Hematopoietic multipotent progenitor cell treated with erythropoietin and hydrocortisone succinate and interleukin-3 and kit ligand, for 17 days (in vitro differentiated cells): ENCODE results near the gene JARID2.

ENCODE experiments used
- DNase-seq: peaks from one replicate; pipeline ENCODE4 v3.0.0-alpha.2; 2015; ENCODE audit warnings: low spot score

Gene JARID2

DNA sequence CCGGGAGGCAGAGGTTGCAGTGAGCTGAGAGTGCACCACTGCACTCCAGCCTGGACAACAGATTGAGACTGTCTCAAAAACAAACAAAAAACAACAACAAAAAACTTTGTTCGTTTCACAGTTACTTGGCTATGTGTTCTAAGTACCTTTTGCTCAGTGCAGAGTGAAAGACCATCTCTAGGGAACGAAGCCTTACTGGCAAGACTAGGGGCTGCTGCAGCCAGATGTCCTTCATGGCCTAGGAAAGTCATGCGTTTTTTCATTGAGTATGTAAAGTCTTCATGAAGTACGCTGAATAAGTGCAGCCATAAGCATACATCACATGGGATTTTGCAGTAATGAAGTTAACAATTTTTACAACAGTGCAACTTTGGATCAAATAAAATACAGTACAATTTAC, 111.1 kb downstream of the JARID2 start:
- DNase-seq: no peak

DNA sequence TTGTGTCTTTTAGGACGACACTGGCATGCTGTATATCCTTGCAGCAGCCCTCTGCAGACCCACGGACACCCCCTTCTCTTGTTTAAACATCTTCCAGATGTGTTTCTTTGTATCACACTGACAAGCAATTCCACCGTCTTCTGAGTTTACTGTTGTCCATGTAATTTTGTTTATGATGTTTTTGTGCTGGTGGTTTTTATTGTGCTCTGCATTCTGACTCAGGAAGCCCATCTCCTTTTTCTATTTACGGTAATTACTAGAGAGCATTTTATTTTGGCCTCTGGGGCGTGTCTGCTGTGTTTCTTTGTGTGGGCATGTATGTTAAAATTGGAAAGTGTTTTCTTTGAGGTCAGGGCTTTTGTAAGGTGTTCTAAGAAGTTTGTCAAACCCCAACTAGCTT, 111.9 kb downstream of the JARID2 start:
- no peak for DNase-seq

DNA sequence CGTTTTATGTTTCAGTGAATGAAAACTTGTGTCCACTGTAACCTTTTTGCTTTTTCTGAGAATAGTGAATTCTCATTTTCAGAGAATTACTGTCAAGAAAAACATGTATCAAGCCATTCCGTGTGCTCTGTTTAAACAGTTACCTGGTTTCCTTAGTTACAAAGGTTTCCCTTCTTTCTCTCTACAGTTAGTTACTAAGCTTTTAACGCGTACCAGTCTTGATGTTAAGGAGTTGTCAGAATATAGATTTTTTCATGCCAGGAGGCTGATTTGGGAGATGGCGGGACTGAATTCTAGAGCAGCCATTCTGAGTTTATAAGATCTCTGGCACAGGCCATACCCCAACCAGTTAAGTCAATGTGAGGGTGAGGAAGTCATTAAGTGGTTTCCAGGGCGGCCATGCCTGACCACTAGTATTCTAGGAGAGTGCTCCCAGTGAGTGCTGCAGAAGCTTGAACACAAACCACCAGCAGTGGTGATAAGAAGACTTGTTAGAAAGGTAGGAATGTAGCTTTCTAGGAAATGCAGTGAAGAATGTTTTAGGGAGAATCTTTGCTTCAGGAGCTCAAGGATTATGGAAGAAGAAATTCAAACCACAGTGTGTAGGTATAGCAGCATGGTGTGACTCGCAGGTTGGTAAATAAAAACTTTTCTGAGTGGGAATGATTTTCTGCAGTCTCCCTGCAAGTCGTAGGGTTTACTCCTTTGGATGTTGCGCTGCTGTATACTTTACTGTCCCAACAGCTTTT, 112.9 kb downstream of the JARID2 start:
- no peak for DNase-seq

DNA sequence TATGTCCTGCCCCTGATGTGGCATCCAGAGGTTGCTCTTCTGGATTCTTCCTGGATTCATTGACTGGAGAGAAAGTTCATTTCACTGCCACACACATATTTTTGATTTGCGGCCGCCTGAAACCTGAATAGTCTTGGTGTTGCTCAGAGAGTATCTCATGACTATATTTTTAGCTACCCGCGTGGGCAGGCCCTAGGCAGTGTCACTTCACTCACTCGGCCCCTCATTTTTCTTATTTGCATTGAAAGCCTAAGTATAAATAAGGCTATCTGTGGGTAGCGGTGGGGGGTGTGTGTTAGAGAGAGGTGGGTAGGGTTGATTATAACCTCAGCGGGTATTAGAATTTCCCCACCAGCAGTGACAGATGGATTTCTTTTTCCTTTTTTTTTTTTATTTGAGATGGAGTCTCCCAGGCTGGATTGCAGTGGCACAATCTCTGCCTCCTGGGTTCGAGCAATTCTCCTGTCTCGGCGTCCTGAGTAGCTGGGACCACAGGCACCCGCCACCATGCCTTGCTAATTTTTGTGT, 113.5 kb downstream of the JARID2 start:
- DNase-seq: no peak

- no peak for DNase-seq
These were observed 114.4 kb downstream of the JARID2 start for GRCh38 chr6:15360300-15360699.

GRCh38 chr6:15361197-15361596, 115.3 kb downstream of the JARID2 start:
- DNase-seq: no peak

GRCh38 chr6:15362274-15363160, 116.6 kb downstream of the JARID2 start:
- DNase-seq: no peak

DNA sequence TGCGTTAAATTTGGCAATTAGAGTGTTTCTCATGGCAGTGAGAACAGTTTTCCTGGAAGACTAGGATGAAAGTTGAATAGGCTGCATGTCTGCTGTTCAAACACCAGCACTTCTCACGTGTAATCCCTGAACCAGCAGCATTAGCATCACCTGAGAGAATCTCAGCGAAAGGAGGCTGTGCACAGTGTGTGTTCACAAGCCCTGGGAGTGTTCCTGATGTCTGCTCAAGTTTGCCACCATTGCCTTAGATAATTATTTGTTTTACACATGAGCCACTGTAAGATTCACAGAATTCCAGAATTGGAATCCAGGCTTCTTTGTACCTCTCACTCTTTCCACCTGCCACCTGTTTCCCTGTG, 117.3 kb downstream of the JARID2 start:
- DNase-seq: no peak

GRCh38 chr6:15363523-15364400, 117.9 kb downstream of the JARID2 start:
- DNase-seq: no peak

DNA sequence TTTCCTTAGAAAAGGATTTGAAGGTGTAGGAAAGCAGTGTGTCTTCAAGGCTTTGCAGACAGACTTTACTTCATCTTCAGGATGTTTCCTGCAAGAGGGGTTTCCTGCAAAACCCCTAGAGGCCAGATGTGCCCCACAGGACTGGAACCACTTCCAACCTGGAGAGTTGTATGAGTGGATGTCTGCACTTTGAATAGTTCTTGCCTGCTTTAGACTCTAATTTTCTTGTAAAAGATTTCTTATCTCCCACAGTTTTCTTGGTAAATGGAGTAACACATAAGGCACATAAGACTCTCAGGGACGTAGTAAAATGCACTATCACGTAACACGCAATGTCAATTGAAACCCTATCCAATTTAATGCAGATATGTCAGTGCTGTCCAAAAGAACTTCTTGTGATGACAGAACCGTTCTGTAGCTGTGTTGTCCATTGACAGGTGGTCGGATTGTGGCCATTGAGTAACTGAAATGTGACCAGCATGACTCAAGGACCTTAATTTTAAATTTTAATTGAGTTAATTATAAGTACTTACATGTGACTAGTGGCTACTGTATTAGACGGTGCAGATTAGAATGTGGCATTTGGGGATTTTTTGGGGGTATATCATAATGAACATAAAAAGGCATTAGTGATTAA, 118.7 kb downstream of the JARID2 start:
- no peak for DNase-seq

GRCh38 chr6:15365273-15365687, 119.4 kb downstream of the JARID2 start:
- DNase-seq: peak; percentile 81

GRCh38 chr6:15366003-15366535, 120.2 kb downstream of the JARID2 start:
- no peak for DNase-seq

DNA sequence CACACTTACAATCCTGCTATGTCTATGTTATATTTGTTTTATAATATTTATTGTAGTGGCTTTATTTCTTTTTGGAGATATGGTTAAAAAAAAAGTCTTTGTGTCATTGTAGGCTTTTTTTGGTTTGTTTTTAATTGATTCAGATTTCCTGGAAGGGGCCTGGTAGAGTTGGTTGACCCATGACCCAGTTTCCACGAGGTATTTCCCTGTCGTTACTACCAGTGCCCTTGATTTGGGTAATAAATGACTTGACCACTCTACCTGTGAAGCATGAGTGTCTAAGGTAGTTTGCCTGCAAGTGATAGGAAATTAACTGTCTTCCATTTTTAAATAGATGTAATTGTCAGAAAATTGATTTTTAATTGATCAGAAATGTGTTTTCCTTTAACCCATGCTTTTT, 121.0 kb downstream of the JARID2 start:
- no peak for DNase-seq

- DNase-seq: no peak
These were observed 122.3 kb downstream of the JARID2 start for GRCh38 chr6:15368186-15368585.

DNA sequence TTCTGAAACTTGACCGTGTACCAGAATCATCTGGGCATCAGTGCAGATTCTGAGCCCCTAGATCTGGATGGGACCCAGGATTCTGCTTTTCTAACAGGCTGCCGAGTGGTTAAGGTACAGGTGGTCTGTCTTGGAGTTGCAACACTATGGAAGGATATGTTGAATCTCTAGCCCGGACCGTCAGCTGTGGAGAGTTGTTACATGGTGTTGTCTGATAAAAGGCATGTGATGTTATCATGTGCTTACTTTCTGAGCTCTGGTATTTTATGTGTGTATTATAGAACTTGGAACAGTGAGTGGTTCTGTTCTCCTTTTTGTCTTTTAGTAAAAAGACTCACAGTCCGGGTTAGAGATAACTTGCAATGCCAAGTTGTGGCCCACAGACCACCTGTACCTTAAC, 123.0 kb downstream of the JARID2 start:
- no peak for DNase-seq

DNA sequence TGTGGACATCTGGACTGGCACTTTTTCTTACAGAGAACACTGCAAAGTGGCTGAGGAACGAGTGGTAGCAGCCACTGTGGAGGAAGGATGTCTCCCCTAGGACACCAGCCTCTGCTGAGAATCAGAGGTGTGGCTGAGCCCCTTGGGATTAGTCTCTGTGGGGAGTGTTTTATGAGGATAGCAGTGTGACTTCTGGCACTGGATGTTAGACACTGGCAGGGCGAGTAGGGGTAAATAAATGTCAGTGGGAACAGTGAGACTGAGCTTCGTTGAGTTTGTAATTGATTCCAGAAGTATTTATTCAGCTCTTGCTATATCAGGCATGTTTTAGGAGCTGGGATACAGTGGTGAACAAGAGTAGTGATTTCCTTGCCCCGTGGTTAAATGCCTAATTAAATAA, 124.0 kb downstream of the JARID2 start:
- DNase-seq: no peak

- DNase-seq: no peak
These were observed 125.1 kb downstream of the JARID2 start for GRCh38 chr6:15370733-15371671.

GRCh38 chr6:15372932-15373331, 127.1 kb downstream of the JARID2 start:
- DNase-seq: no peak

- DNase-seq: no peak
These were observed 128.2 kb downstream of the JARID2 start for GRCh38 chr6:15374119-15374518.

DNA sequence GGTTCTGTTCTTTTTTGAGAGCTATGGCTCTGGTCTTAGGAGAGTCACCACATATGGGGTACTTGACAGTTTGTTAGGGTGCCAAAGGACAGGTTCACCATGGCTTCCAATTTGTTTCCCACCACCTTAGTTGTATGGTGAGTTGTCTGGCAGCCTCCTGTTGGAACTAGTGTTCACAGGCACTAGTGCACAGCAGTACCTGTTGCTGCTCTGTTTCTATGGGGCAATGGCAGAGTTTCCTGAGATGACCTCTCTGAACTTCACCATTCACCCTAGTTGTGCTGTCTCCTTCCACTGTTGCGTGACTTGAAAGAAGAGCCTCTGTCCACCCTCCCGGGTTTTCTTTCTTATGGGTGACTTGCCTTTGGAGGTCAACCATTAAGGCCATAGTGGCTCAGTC, 129.1 kb downstream of the JARID2 start:
- no peak for DNase-seq
